Esophagus squamous epithelium (tissue), 4 donors: ENCODE measurements around the gene ERP44.
"Not testable (repeated sequence)": the region's sequence is repeated elsewhere in the genome, so short reads cannot be mapped to it uniquely, and the experiment has no call there.

Source experiments
- CTCF ChIP-seq, 6 experiments: fragments of 450-650 bp in 4 of 6; fragments of 200-600 bp in 2 of 6; sonication (generic) in 2 of 6; IDR thresholded peaks; one replicate each; pipeline ENCODE4 v1.5.1; 2016 to 2019; ENCODE audit warnings: antibody characterized with exemption in 6 of 6, mild to moderate bottlenecking in 4 of 6, moderate library complexity in 4 of 6
- POLR2A ChIP-seq, 4 donors: fragments of 450-650 bp; IDR thresholded peaks; one replicate each; pipeline ENCODE4 v1.6.1; 2017; ENCODE audit warnings: antibody characterized with exemption in 4 of 4, mild to moderate bottlenecking in 4 of 4, moderate library complexity in 3 of 4

GRCh38 chr9:100067990-100068389, 30.8 kb downstream of the ERP44 start:
- TF ChIP-seq CTCF, POLR2A (IDR thresholded peaks at IDR 0.05): not testable (repeated sequence)
